Naive thymus-derived CD4-positive, alpha-beta T cell (primary cell): Measurements from ENCODE around the gene DIO3. TPM values are rescaled to one million over a fixed set of nuclear protein-coding genes. Genes with fewer than 3 reads are reported as not detected.

Experiments used
- ATAC-seq: fragments of 150-1000 bp; cut with Tn5 transposase; 2 replicates; pipeline ENCODE4 v1.10.0; 2021; ENCODE audit warnings: mild to moderate bottlenecking, moderate library complexity
- CTCF ChIA-PET: fragments of 350-600 bp; sonication (Branson Sonifier 250); formaldehyde crosslinking; loops from one replicate; lab custom pipeline; 2021; ENCODE audit warnings: antibody characterized with exemption; lab: Charles Lee
- POLR2A ChIA-PET: fragments of 350-600 bp; sonication (Branson Sonifier 250); formaldehyde crosslinking; loops from one replicate; lab custom pipeline; 2021; ENCODE audit warnings: antibody characterized with exemption, inconsistent platforms; lab: Charles Lee
- DNase-seq, 9 donors: peaks; one replicate each; pipeline versions ENCODE4 v3.0.0 to v3.0.0-alpha.2; 2020 to 2022; ENCODE audit warnings: mixed read lengths in 1 of 9
- H3K27ac ChIP-seq: one replicate; pipeline ENCODE4 v1.7.0; 2013; ENCODE audit warnings: mild to moderate bottlenecking, low read depth, low read length, moderate library complexity
- H3K27me3 ChIP-seq, 2 donors: one replicate each; pipeline ENCODE4 v1.7.0; 2013; ENCODE audit warnings: low read length in 2 of 2, mild to moderate bottlenecking in 2 of 2, moderate library complexity in 2 of 2; ENCODE audit not compliant: control insufficient read depth in 2 of 2, insufficient read depth in 2 of 2
- H3K36me3 ChIP-seq, 3 experiments: 1 replicate in 2 of 3; 2 replicates in 1 of 3; pipeline ENCODE4 v1.7.0; 2013; ENCODE audit warnings: low read length in 3 of 3, mild to moderate bottlenecking in 3 of 3, moderate library complexity in 1 of 3; ENCODE audit not compliant: insufficient read depth in 3 of 3, control insufficient read depth in 2 of 3
- H3K4me1 ChIP-seq, 2 donors: one replicate each; pipeline ENCODE4 v1.7.0; 2013; ENCODE audit warnings: low read length in 2 of 2, mild to moderate bottlenecking in 2 of 2, moderate library complexity in 1 of 2; ENCODE audit not compliant: control insufficient read depth in 2 of 2, insufficient read depth in 2 of 2
- H3K4me3 ChIP-seq: 2 replicates; pipeline ENCODE4 v1.7.0; 2013; ENCODE audit warnings: mild to moderate bottlenecking, low read length
- H3K9me3 ChIP-seq, 3 experiments: 1 replicate in 2 of 3; 2 replicates in 1 of 3; pipeline ENCODE4 v1.7.0; 2013; ENCODE audit warnings: low read length in 3 of 3; ENCODE audit not compliant: control insufficient read depth in 2 of 3
- H3K27ac Mint-ChIP-seq, 9 donors: one replicate each; pipeline ENCODE4 v1.8.0; 2020 to 2022; ENCODE audit warnings: mixed read lengths in 9 of 9, mild to moderate bottlenecking in 8 of 9, moderate library complexity in 5 of 9, inconsistent platforms in 2 of 9
- H3K27me3 Mint-ChIP-seq, 5 donors: one replicate each; pipeline ENCODE4 v1.8.0; 2021 to 2022; ENCODE audit warnings: mixed read lengths in 5 of 5, mild to moderate bottlenecking in 1 of 5
- H3K36me3 Mint-ChIP-seq, 5 donors: one replicate each; pipeline ENCODE4 v1.8.0; 2020 to 2022; ENCODE audit warnings: mixed read lengths in 5 of 5, mild to moderate bottlenecking in 3 of 5, inconsistent platforms in 1 of 5
- H3K4me1 Mint-ChIP-seq, 7 donors: one replicate each; pipeline ENCODE4 v1.8.0; 2020 to 2022; ENCODE audit warnings: mixed read lengths in 7 of 7, mild to moderate bottlenecking in 3 of 7, inconsistent platforms in 1 of 7
- H3K4me3 Mint-ChIP-seq, 10 donors: one replicate each; pipeline ENCODE4 v1.8.0; 2020 to 2022; ENCODE audit warnings: mild to moderate bottlenecking in 10 of 10, mixed read lengths in 10 of 10, moderate library complexity in 6 of 10, inconsistent platforms in 2 of 10
- H3K9me3 Mint-ChIP-seq, 11 donors: one replicate each; pipeline ENCODE4 v1.8.0; 2020 to 2022; ENCODE audit warnings: mixed read lengths in 11 of 11, mild to moderate bottlenecking in 4 of 11, inconsistent platforms in 1 of 11, moderate library complexity in 1 of 11
- intact Hi-C, 2 donors: fragments of 100-400 bp; cut with micrococcal nuclease; formaldehyde crosslinking; loops; one replicate each; pipeline ENCODE4 v1.15.1; 2023
- polyA plus RNA-seq, 2 donors: library from polyadenylated mRNA; unstranded; fragments of 300-500 nt; fragmentation: Illumina TruSeq; gene quantifications; one replicate each; pipeline ENCODE4 v1.2.3, GENCODE V29; 2021
- total RNA-seq, 6 experiments: library from RNA in 5 of 6; stranded (reverse) in 5 of 6; gene quantifications; 1 replicate in 5 of 6; 2 replicates in 1 of 6; pipeline ENCODE4 v1.2.3 and lab custom pipeline; 2021 to 2026

The DIO3 gene
- total and polyA plus RNA-seq, 7 experiments from 2014 or later, result not detected

- ATAC-seq (no peak), DNase-seq (no peak)
- Mint-ChIP-seq H3K27ac (no peak overlapping the region), H3K36me3 (peaks cover 0 to 4% (median 0%) of the 10 kb centered on the region in 5 donors), H3K9me3 (peaks cover 0 to 8% (median 2%) of the 10 kb centered on the region in 11 donors), H3K27me3 (peaks cover 21 to 40% (median 39%) of the 10 kb centered on the region in 5 donors), H3K4me3 (peak overlapping the region in 1 of 10 donors; percentile 39), H3K4me1 (peaks cover 0 to 6% (median 0%) of the 10 kb centered on the region in 7 donors)
- Histone ChIP-seq H3K9me3 (peaks cover 0 to 10% (median 0%) of the 10 kb centered on the region in 3 experiments), H3K27me3 (no peaks in the 10 kb centered on the region), H3K4me3 (no peak overlapping the region), H3K27ac (no peak overlapping the region), H3K36me3 (no peaks in the 10 kb centered on the region), H3K4me1 (no peaks in the 10 kb centered on the region)
- CTCF ChIA-PET, result no interaction called here
- intact Hi-C loops, result no loop called here
- POLR2A ChIA-PET, result no interaction called here
Observed at GRCh38 chr14:101557321-101557695, 4.0 kb upstream of the DIO3 start.

- peaks cover 0 to 3% of the 10 kb centered on the region in 2 donors for H3K27me3 ChIP-seq
- H3K4me3 ChIP-seq, result no peak overlapping the region
- ATAC-seq (no peak), DNase-seq (no peak)
- intact Hi-C loops, result no loop called here
- H3K9me3 ChIP-seq, result peaks cover 0 to 10% (median 0%) of the 10 kb centered on the region in 3 experiments
- Mint-ChIP-seq H3K36me3 (peaks cover 0 to 4% (median 0%) of the 10 kb centered on the region in 5 donors), H3K9me3 (peaks cover 0 to 14% (median 3%) of the 10 kb centered on the region in 11 donors), H3K27me3 (peaks cover 29 to 47% (median 46%) of the 10 kb centered on the region in 5 donors), H3K27ac (no peak overlapping the region), H3K4me3 (peak overlapping the region in 3 of 10 donors; percentile 0 to 54 (median 27)), H3K4me1 (peaks cover 0 to 8% (median 3%) of the 10 kb centered on the region in 7 donors)
- H3K4me1 ChIP-seq, result no peaks in the 10 kb centered on the region
- H3K27ac ChIP-seq, result no peak overlapping the region
- CTCF ChIA-PET, result no interaction called here
- POLR2A ChIA-PET, result no interaction called here
- H3K36me3 ChIP-seq, result no peaks in the 10 kb centered on the region
Observed at GRCh38 chr14:101557811-101558738, 3.2 kb upstream of the DIO3 start.

GRCh38 chr14:101558739-101559240 is 2.5 kb upstream of the DIO3 start:
- H3K27ac Mint-ChIP-seq, result no peak overlapping the region
- peaks cover 0 to 4% (median 0%) of the 10 kb centered on the region in 5 donors for H3K36me3 Mint-ChIP-seq
- Histone ChIP-seq H3K4me3 (no peak overlapping the region), H3K36me3 (no peaks in the 10 kb centered on the region), H3K4me1 (no peaks in the 10 kb centered on the region), H3K27ac (no peak overlapping the region), H3K9me3 (peaks cover 0 to 10% (median 0%) of the 10 kb centered on the region in 3 experiments), H3K27me3 (peaks cover 0 to 3% of the 10 kb centered on the region in 2 donors)
- H3K4me1 Mint-ChIP-seq, result peaks cover 0 to 10% (median 6%) of the 10 kb centered on the region in 7 donors
- ChIA-PET POLR2A (no interaction called here), CTCF (no interaction called here)
- ATAC-seq (no peak), DNase-seq (no peak)
- H3K4me3 Mint-ChIP-seq, result peak overlapping the region in 3 of 10 donors; percentile 0 to 54 (median 27)
- peaks cover 0 to 14% (median 3%) of the 10 kb centered on the region in 11 donors for H3K9me3 Mint-ChIP-seq
- intact Hi-C loops, result no loop called here
- peaks cover 36 to 52% (median 51%) of the 10 kb centered on the region in 5 donors for H3K27me3 Mint-ChIP-seq

- Histone ChIP-seq H3K36me3 (no peaks in the 10 kb centered on the region), H3K4me3 (no peak overlapping the region), H3K4me1 (no peaks in the 10 kb centered on the region), H3K27me3 (peaks cover 0 to 3% of the 10 kb centered on the region in 2 donors), H3K27ac (no peak overlapping the region), H3K9me3 (peaks cover 0 to 10% (median 0%) of the 10 kb centered on the region in 3 experiments)
- Mint-ChIP-seq H3K4me3 (peak overlapping the region in 3 of 10 donors; percentile 0 to 54 (median 25)), H3K27me3 (peaks cover 39 to 56% (median 51%) of the 10 kb centered on the region in 5 donors), H3K36me3 (peaks cover 0 to 4% (median 0%) of the 10 kb centered on the region in 5 donors), H3K9me3 (peaks cover 0 to 14% (median 3%) of the 10 kb centered on the region in 11 donors), H3K27ac (no peak overlapping the region), H3K4me1 (peaks cover 0 to 10% (median 6%) of the 10 kb centered on the region in 7 donors)
- DNase-seq (no peak), ATAC-seq (no peak)
- intact Hi-C loops, result no loop called here
- ChIA-PET POLR2A (no interaction called here), CTCF (no interaction called here)
Observed at GRCh38 chr14:101559250-101559623, 2.1 kb upstream of the DIO3 start.

- ATAC-seq, result no peak
Observed at GRCh38 chr14:101559624-101560533, 1.4 kb upstream of the DIO3 start.

More at GRCh38 chr14:101559624-101560533, 1.4 kb upstream of the DIO3 start:
- DNase-seq, result no peak
- H3K36me3 ChIP-seq, result no peaks in the 10 kb centered on the region
- intact Hi-C loops, result loop anchor here in 1 of 2 donors (10.0 kb wide), 1 partner anchor 105 kb away; no protein-coding TSS in a partner anchor
- peak overlapping the region in 1 of 10 donors; percentile 16 for H3K4me3 Mint-ChIP-seq
- H3K27me3 Mint-ChIP-seq, result peaks cover 40 to 61% (median 51%) of the 10 kb centered on the region in 5 donors
- H3K4me1 ChIP-seq, result no peaks in the 10 kb centered on the region
- H3K36me3 Mint-ChIP-seq, result peaks cover 0 to 4% (median 0%) of the 10 kb centered on the region in 5 donors
- no peak overlapping the region for H3K27ac Mint-ChIP-seq
- no peak overlapping the region for H3K4me3 ChIP-seq
- H3K27ac ChIP-seq, result no peak overlapping the region
- H3K4me1 Mint-ChIP-seq, result peaks cover 0 to 10% (median 6%) of the 10 kb centered on the region in 7 donors
- POLR2A ChIA-PET, result no interaction called here
- H3K9me3 ChIP-seq, result peaks cover 0 to 10% (median 0%) of the 10 kb centered on the region in 3 experiments
- H3K9me3 Mint-ChIP-seq, result peaks cover 0 to 14% (median 3%) of the 10 kb centered on the region in 11 donors
- CTCF ChIA-PET, result no interaction called here
- H3K27me3 ChIP-seq, result peaks cover 0 to 3% of the 10 kb centered on the region in 2 donors
